ENCODE measurements around the gene USP6NL.

GRCh38 chr10:11479300-11479699, 132.2 kb downstream of the USP6NL start:
- TF ChIP-seq CTCF (IDR thresholded peaks at IDR 0.05), result no peak
- no peak for TF ChIP-seq POLR2AphosphoS5 (IDR thresholded peaks at IDR 0.05)

Data from esophagus muscularis mucosa (tissue), 3 donors.